Measurements from ENCODE around the gene KCNA10. TPM values are rescaled to one million over a fixed set of nuclear protein-coding genes. Genes with fewer than 3 reads are reported as not detected.

The KCNA10 gene
- total RNA-seq, 1 donor from 2014 or later, result not detected

DNA sequence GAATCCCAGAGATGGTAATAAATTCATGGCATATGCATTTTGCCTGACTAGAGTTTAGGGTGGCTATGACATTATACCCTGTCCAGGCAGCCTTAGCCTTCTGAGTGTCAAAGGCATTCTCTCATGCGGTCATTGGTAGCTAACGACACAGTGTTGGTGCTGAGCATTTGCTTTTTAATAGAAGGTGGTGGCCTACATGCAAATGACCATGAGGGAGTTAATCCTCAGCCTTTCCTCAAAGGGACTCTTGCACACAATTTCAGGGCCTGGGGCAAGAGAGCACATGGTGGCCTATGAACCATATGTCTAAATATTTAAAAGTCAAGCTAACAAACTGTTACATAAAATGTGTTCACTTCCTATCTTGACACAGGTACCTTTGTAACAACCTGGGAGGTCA is 30.9 kb upstream of the KCNA10 start:
- no peak for DNase-seq (ENCODE audit: low read depth)
- TF ChIP-seq, protein P1, sequence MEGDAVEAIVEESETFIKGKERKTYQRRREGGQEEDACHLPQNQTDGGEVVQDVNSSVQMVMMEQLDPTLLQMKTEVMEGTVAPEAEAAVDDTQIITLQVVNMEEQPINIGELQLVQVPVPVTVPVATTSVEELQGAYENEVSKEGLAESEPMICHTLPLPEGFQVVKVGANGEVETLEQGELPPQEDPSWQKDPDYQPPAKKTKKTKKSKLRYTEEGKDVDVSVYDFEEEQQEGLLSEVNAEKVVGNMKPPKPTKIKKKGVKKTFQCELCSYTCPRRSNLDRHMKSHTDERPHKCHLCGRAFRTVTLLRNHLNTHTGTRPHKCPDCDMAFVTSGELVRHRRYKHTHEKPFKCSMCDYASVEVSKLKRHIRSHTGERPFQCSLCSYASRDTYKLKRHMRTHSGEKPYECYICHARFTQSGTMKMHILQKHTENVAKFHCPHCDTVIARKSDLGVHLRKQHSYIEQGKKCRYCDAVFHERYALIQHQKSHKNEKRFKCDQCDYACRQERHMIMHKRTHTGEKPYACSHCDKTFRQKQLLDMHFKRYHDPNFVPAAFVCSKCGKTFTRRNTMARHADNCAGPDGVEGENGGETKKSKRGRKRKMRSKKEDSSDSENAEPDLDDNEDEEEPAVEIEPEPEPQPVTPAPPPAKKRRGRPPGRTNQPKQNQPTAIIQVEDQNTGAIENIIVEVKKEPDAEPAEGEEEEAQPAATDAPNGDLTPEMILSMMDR (IDR thresholded peaks at IDR 0.05; ENCODE audit: insufficient read depth, low read length, severe bottlenecking), result no peak
- Histone ChIP-seq H3K27me3 (ENCODE audit: control insufficient read depth, insufficient read depth, low read length) (peaks cover 4% of the 10 kb centered on the region), H3K36me3 (ENCODE audit: control insufficient read depth, insufficient read depth, low read length) (no peaks in the 10 kb centered on the region), H3K4me3 (ENCODE audit: low read depth, low read length) (no peak overlapping the region)
- FAIRE-seq, result no peak

DNA sequence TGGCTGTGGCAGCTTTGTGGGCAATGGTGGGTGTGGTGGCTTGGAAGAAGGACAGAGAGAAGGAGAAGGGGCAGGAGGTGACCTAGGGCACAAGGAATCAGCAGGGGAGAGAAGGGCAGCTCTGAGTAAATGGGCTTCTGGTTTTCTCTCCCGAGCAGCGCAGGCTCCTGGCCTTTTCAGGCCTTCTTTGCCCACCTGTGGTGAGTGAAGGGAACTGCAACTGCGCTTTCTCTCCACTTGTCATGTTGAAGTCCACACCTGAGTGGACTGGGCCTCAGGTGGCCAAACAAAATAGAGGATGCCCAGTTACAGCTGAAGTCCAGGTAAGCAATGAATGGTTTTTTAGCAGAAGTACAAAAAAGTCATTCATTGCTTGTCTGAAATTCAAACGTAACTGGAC is 29.4 kb upstream of the KCNA10 start:
- H3K4me3 ChIP-seq (ENCODE audit: low read depth, low read length), result no peak overlapping the region
- peaks cover 1% of the 10 kb centered on the region for H3K27me3 ChIP-seq (ENCODE audit: control insufficient read depth, insufficient read depth, low read length)
- DNase-seq (ENCODE audit: low read depth) (peak; percentile 34), FAIRE-seq (no peak)
- H3K36me3 ChIP-seq (ENCODE audit: control insufficient read depth, insufficient read depth, low read length), result no peaks in the 10 kb centered on the region
- TF ChIP-seq, protein P1 (IDR thresholded peaks at IDR 0.05; ENCODE audit: insufficient read depth, low read length, severe bottlenecking), result peak; percentile 70

DNA sequence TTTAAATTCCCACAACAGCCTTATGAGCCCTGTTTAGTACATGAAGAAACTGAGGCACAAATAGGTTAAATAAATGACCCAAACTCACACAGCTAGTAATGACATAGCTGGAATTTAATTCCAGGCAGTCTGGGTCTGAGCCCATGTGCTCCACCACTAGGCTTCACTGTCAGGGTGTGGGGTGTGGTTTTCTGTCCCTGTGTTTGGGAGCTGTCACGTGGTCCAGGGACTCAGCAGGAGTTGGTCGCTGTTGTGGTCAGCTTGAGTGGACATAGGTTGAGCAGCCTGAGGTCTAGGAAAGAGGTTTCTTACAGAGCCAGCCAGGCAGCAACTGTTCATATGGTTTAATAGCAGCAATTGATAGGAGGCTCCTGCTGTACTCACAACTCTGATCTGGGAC is 28.0 kb upstream of the KCNA10 start:
- Histone ChIP-seq H3K4me3 (ENCODE audit: low read depth, low read length) (no peak overlapping the region), H3K27me3 (ENCODE audit: control insufficient read depth, insufficient read depth, low read length) (no peaks in the 10 kb centered on the region), H3K36me3 (ENCODE audit: control insufficient read depth, insufficient read depth, low read length) (no peaks in the 10 kb centered on the region)
- DNase-seq (ENCODE audit: low read depth), result no peak
- TF ChIP-seq, protein P1 (IDR thresholded peaks at IDR 0.05; ENCODE audit: insufficient read depth, low read length, severe bottlenecking), result no peak
- no peak for FAIRE-seq

DNA sequence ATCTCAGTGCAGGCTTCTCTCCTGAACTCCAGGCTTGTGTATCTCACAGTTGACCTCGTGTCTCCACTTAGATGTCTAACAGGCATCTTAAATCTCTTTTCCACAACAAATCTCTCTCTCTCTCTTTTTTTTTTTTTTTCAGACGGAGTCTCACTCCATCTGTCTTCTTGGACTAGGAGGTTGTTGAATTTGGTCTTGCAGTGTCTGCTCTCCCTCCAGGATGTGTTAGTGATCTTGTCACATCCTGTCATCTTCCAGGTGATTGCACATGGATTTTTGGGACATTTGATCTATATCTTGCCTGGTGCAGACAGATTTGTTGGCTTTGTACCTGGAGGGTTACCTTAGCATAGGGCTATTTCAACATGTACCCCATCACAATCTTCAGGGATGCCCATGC is 26.5 kb upstream of the KCNA10 start:
- TF ChIP-seq, protein P1 (IDR thresholded peaks at IDR 0.05; ENCODE audit: insufficient read depth, low read length, severe bottlenecking), result no peak
- H3K4me3 ChIP-seq (ENCODE audit: low read depth, low read length), result no peak overlapping the region
- H3K36me3 ChIP-seq (ENCODE audit: control insufficient read depth, insufficient read depth, low read length), result no peaks in the 10 kb centered on the region
- no peaks in the 10 kb centered on the region for H3K27me3 ChIP-seq (ENCODE audit: control insufficient read depth, insufficient read depth, low read length)
- FAIRE-seq, result no peak
- no peak for DNase-seq (ENCODE audit: low read depth)

DNA sequence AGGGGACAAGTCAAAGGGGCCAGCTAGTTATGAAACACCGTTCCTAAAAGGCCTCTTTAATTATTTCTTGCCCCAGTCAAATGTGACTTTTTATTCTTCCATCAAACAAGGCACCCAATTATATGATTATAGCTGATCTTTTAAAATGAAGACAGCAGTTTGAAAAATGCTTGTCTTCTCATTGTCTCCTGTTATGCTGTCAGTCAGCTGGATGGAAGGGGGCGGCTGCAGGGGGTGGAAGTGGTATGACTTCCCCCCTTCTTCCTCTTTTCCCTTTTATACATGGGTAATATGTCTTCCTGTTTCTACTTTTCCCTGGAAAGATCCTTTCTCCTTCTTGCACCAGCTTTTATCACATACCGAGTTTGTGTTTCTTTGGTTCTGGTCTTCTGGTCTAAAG is 25.8 kb upstream of the KCNA10 start:
- DNase-seq (ENCODE audit: low read depth) (no peak), FAIRE-seq (no peak)
- TF ChIP-seq, protein P1 (IDR thresholded peaks at IDR 0.05; ENCODE audit: insufficient read depth, low read length, severe bottlenecking), result no peak
- Histone ChIP-seq H3K4me3 (ENCODE audit: low read depth, low read length) (no peak overlapping the region), H3K36me3 (ENCODE audit: control insufficient read depth, insufficient read depth, low read length) (no peaks in the 10 kb centered on the region), H3K27me3 (ENCODE audit: control insufficient read depth, insufficient read depth, low read length) (no peaks in the 10 kb centered on the region)

DNA sequence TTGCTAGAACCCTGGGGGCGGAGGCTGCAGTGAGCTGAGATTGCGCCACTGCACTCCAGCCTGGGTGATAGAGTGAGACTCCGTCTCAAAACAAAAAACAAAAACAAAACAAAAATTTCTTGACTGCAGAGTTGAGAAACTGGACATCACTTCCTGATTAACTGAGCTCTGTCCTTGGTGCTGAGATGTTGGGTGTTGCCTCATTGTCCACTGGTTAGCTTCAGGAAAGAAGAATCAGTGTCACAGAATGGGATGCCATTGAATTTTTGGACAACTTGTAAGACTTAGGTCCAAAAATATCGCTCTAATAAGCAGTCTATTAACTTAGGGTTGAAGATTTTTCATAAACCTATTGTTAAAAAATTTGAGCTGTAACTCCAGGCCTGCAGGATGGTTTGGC is 23.8 kb upstream of the KCNA10 start:
- Histone ChIP-seq H3K36me3 (ENCODE audit: control insufficient read depth, insufficient read depth, low read length) (no peaks in the 10 kb centered on the region), H3K4me3 (ENCODE audit: low read depth, low read length) (no peak overlapping the region), H3K27me3 (ENCODE audit: control insufficient read depth, insufficient read depth, low read length) (no peaks in the 10 kb centered on the region)
- TF ChIP-seq, protein P1 (IDR thresholded peaks at IDR 0.05; ENCODE audit: insufficient read depth, low read length, severe bottlenecking), result no peak
- no peak for FAIRE-seq
- DNase-seq (ENCODE audit: low read depth), result peak; percentile 41

All from bronchial epithelial cell (primary cell).